ENCODE measurements around the gene TTC23.

GRCh38 chr15:99115300-99116215 lies 133.8 kb downstream of the TTC23 start:
- no peak for TF ChIP-seq EZH2 (optimal IDR thresholded peaks at IDR 0.05; ENCODE audit: low read depth, low read length)
- TF ChIP-seq CTCF (IDR thresholded peaks at IDR 0.05; ENCODE audit: low read length): no peak

Data from MM.1S (cell line).